Thyroid gland (tissue), 4 donors: ENCODE data around the gene FBXW5. TPM values are rescaled to one million over a fixed set of nuclear protein-coding genes. Genes with fewer than 3 reads are reported as not detected.

Experiments used
- DNase-seq, 2 donors: peaks; one replicate each; pipeline ENCODE4 v3.0.0-alpha.2; 2019
- H3K27ac ChIP-seq, 3 donors: fragments of 200-600 bp; sonication (generic); 1 replicate in 2 of 3; 2 replicates in 1 of 3; pipeline ENCODE4 v1.5.1; 2016 to 2019; ENCODE audit warnings: mild to moderate bottlenecking in 1 of 3, moderate library complexity in 1 of 3
- H3K27me3 ChIP-seq: fragments of 200-600 bp; sonication (generic); one replicate; pipeline ENCODE4 v1.5.1; 2019
- H3K36me3 ChIP-seq, 2 donors: fragments of 200-600 bp; sonication (generic); one replicate each; pipeline ENCODE4 v1.5.1; 2016 to 2019
- H3K4me1 ChIP-seq, 2 donors: fragments of 200-600 bp; sonication (generic); one replicate each; pipeline ENCODE4 v1.5.1; 2017 to 2019
- H3K4me3 ChIP-seq, 3 donors: fragments of 200-600 bp; sonication (generic); replicated peaks in 1 of 3; 1 replicate in 2 of 3; 2 replicates in 1 of 3; pipeline ENCODE4 v1.5.1; 2016; ENCODE audit warnings: mild to moderate bottlenecking in 1 of 3
- H3K9me3 ChIP-seq: fragments of 200-600 bp; sonication (generic); one replicate; pipeline ENCODE4 v1.5.1; 2017
- POLR2A ChIP-seq, 2 donors: fragments of 450-650 bp; IDR thresholded peaks; one replicate each; pipeline ENCODE4 v1.6.1; 2017; ENCODE audit warnings: antibody characterized with exemption in 2 of 2, mild to moderate bottlenecking in 2 of 2, moderate library complexity in 1 of 2
- WGBS, 2 donors: methylation state at CpG; one replicate each; pipeline ENCODE4 v1.1.5; 2017; 5-methylcytosine and 5-hydroxymethylcytosine counted together
- intact Hi-C: fragments of 100-400 bp; cut with DNase I; formaldehyde crosslinking; loops from one replicate; pipeline ENCODE4 v1.15.1; 2023
- total RNA-seq, 4 donors: library from RNA; depleted of rRNA; stranded (reverse); fragments of >200 nt; gene quantifications; one replicate each; pipeline ENCODE4 v1.2.3, GENCODE V29; 2016
- TF ChIP-seq, protein P1 (sequence below), 6 experiments: fragments of 200-600 bp in 3 of 6; fragments of 450-650 bp in 3 of 6; sonication (generic) in 3 of 6; IDR thresholded peaks; one replicate each; pipeline ENCODE4 v1.5.1; 2016 to 2019; ENCODE audit warnings: antibody characterized with exemption in 6 of 6, mild to moderate bottlenecking in 2 of 6, inconsistent platforms in 1 of 6, moderate library complexity in 1 of 6

The FBXW5 gene
- total RNA-seq, 4 donors from 2014 or later: 138 to 282 (median 203) TPM

DNA sequence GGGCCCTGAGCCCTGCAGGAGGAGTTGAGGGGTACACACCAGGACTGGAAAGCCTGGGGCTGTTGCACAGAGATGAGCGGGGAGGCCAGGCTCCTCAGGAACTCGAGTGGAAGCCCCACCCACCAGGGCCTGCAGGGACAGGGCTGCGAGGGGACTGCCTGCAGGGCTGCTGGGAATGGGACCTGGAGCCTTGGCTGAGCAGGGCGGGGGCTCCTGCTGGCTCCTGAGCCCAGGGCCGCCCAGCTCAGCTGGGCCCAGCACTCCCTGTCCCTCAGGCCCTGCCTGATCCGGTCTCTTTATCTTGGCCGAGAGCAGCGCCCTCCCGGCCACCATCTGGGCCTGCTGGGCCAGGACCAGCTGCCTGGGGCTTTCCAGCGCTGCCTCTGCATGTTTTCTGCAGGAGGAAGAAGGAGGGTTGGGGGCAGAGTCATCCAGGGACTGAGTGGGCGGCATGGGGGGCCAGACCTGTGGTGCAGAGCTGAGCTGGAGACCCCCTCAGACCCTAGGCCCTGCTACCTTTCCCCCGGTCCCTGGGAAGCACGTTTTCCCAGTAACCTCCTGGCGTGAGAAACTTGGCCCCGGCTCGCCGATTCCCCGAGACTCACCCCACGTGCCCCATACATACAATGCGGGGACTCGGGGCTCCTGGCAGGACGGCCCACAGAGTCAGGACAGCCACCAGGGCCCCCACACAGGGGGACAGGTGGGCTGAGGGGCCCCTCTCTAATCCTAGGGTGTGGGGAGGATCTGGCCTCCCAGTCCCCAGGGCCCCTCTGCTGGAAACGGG lies 16.9 kb upstream of the FBXW5 start:
- Histone ChIP-seq H3K4me1 (peaks cover 4 to 30% of the 10 kb centered on the region in 2 donors), H3K9me3 (no peaks in the 10 kb centered on the region), H3K36me3 (no peaks in the 10 kb centered on the region), H3K4me3 (no peak overlapping the region), H3K27me3 (no peaks in the 10 kb centered on the region), H3K27ac (no peak overlapping the region)
- intact Hi-C loops: no loop called here
- DNase-seq: no peak
- WGBS, 2 donors: 76 to 82% methylated on average over 4 to 16 of the region's 23 CpGs
- no peak for TF ChIP-seq POLR2A (IDR thresholded peaks at IDR 0.05)
- TF ChIP-seq, protein P1, sequence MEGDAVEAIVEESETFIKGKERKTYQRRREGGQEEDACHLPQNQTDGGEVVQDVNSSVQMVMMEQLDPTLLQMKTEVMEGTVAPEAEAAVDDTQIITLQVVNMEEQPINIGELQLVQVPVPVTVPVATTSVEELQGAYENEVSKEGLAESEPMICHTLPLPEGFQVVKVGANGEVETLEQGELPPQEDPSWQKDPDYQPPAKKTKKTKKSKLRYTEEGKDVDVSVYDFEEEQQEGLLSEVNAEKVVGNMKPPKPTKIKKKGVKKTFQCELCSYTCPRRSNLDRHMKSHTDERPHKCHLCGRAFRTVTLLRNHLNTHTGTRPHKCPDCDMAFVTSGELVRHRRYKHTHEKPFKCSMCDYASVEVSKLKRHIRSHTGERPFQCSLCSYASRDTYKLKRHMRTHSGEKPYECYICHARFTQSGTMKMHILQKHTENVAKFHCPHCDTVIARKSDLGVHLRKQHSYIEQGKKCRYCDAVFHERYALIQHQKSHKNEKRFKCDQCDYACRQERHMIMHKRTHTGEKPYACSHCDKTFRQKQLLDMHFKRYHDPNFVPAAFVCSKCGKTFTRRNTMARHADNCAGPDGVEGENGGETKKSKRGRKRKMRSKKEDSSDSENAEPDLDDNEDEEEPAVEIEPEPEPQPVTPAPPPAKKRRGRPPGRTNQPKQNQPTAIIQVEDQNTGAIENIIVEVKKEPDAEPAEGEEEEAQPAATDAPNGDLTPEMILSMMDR (IDR thresholded peaks at IDR 0.05): no peak

DNA sequence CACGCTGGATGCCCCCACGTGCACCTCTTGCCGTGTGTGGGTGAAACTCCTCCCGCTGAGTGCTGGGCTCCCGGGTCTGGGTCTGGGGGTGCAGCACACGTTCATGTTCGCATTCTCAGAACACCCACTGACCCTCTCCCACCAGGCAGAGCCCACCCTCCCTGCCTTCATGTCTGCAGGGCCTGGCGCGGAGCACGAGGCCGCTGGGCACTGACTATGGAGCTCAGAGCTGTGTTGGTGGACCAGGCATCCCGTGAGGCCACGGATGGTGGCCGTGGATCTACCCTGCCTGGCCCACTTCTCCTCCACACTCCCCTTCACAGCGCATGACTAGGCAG lies 16.4 kb upstream of the FBXW5 start:
- intact Hi-C loops: no loop called here
- Histone ChIP-seq H3K27ac (no peak overlapping the region), H3K27me3 (no peaks in the 10 kb centered on the region), H3K36me3 (no peaks in the 10 kb centered on the region), H3K9me3 (no peaks in the 10 kb centered on the region), H3K4me3 (no peak overlapping the region), H3K4me1 (peaks cover 4 to 25% of the 10 kb centered on the region in 2 donors)
- TF ChIP-seq POLR2A (IDR thresholded peaks at IDR 0.05): no peak
- TF ChIP-seq, protein P1 (IDR thresholded peaks at IDR 0.05): no peak
- 77 to 84% methylated on average over 9 to 12 of the region's 15 CpGs for whole genome bisulfite sequencing, 2 donors
- DNase-seq: no peak

DNA sequence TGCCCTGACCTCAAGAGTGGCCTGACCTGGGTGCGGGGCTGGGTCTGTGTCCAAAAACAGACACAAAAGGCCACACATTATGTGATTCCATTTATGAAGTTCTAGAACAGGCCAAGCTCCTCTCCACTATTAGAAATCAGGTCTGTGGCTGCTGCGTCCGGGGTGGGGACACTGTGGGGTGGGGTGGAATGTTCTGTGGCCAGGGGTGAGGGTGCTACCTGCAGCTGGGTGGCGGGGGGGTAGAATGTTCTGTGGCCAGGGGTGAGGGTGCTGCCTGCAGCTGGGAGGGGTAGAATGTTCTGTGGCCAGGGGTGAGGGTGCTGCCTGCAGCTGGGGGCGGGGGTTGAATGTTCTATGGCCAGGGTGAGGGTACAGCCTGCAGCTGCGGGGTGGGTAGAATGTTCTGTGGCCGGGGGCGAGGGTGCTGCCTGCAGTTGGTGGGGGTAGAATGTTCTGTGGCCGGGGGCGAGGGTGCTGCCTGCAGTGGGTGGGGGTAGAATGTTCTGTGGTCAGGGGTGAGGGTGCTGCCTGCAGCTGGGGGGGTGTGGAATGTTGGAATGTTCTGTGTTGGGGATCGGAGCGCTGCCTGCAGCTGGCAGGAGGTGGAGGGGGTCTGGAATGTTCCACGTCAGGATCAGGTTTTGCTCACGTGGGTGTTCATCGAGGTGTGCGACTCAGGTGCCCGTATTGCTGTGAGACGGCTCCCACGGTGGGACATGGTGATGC lies 15.8 kb upstream of the FBXW5 start:
- no peaks in the 10 kb centered on the region for H3K36me3 ChIP-seq
- intact Hi-C loops: no loop called here
- TF ChIP-seq, protein P1 (IDR thresholded peaks at IDR 0.05): no peak
- no peak for TF ChIP-seq POLR2A (IDR thresholded peaks at IDR 0.05)
- 69 to 75% methylated on average over 14 to 16 of the region's 19 CpGs for WGBS, 2 donors
- no peak overlapping the region for H3K27ac ChIP-seq
- H3K4me3 ChIP-seq: no peak overlapping the region
- H3K27me3 ChIP-seq: no peaks in the 10 kb centered on the region
- H3K4me1 ChIP-seq: peaks cover 4 to 23% of the 10 kb centered on the region in 2 donors
- H3K9me3 ChIP-seq: no peaks in the 10 kb centered on the region
- DNase-seq: peak; percentile 47 to 57

DNA sequence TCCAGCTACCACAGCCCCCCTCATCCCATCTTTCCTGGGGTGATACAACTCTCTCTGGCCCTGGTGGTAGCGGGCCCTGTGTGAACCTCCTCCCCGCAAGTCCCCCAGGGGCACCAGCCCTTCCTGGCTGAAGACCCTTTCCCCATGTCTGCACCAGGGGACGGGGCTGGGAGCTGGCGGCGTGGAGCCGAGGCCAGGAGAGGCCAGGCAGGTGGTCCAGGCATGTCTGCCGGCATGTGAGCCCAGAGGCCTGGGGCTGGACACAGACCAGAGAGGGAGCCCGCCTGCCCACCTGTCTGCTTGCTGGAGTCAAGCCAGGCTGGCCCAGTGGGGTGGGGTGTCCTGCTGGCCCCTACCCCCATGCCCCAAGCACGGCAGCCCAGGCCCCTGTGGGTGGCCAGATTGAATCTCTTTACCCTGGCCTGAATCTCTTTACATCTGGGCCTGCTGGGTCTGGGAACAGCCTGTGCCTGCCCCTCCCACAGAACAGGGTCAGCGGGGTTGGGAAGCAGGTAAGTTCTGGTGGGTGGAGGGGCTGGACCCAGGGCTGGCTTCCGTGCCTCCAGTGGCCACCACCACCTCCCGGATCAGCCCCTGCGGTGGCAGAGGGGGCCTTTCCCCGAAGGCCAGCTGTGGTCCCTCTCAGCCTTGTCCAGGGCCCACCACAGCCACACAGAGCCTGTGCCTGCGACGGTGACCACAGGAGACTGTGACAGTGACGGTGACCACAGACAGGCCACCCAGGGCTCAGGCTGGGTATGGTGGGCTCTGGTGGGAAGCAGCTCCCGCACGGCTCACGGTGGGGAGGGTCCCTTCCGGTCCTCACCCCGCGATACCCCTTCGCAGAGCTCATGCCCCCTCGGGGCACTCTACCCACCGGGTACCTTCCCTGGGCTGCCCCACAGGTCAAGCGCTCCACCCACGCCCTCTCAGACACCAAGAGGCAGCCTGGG lies 14.6 kb upstream of the FBXW5 start:
- 79 to 86% methylated on average over 17 to 18 of the region's 28 CpGs for WGBS, 2 donors
- H3K36me3 ChIP-seq: no peaks in the 10 kb centered on the region
- TF ChIP-seq, protein P1 (IDR thresholded peaks at IDR 0.05): no peak
- TF ChIP-seq POLR2A (IDR thresholded peaks at IDR 0.05): no peak
- H3K27ac ChIP-seq: no peak overlapping the region
- no peak for DNase-seq
- H3K27me3 ChIP-seq: no peaks in the 10 kb centered on the region
- intact Hi-C loops: no loop called here
- H3K4me1 ChIP-seq: peaks cover 4 to 24% of the 10 kb centered on the region in 2 donors
- H3K9me3 ChIP-seq: no peaks in the 10 kb centered on the region
- H3K4me3 ChIP-seq: no peak overlapping the region
